ENCODE results near the gene ATXN10.

- no peak for TF ChIP-seq CTCF (IDR thresholded peaks at IDR 0.05)
- no peak for TF ChIP-seq POLR2A (IDR thresholded peaks at IDR 0.05)
Measured at GRCh38 chr22:45783021-45783420, 111.4 kb downstream of the ATXN10 start.
